HepG2 (cell line): Measurements from ENCODE around the gene ARL4C. TPM values are rescaled to one million over a fixed set of nuclear protein-coding genes. Genes with fewer than 3 reads are reported as not detected.

Experiments used
- DR1 ChIP-seq: sonication (generic); formaldehyde crosslinking; IDR thresholded peaks from 2 replicates; pipeline ENCODE4 v1.8.0; 2021; ENCODE audit warnings: mild to moderate bottlenecking, missing genetic modification reagents, inconsistent platforms
- HMGA1 ChIP-seq: sonication (generic); formaldehyde crosslinking; conservative IDR thresholded peaks from 2 replicates; pipeline ENCODE4 v1.4.0; 2020; ENCODE audit warnings: missing genetic modification reagents
- NFRKB ChIP-seq: fragments of 450-650 bp; IDR thresholded peaks from 2 replicates; pipeline ENCODE4 v1.6.1; 2017
- SAP130 ChIP-seq: IDR thresholded peaks from 2 replicates; pipeline ENCODE4 v1.6.1; 2016; ENCODE audit warnings: low read depth
- SRSF1 ChIP-seq: fragments of 200-400 bp; formaldehyde crosslinking; optimal IDR thresholded peaks from 2 replicates; pipeline ENCODE3; 2017; ENCODE audit warnings: mild to moderate bottlenecking, low read depth, low read length, moderate library complexity
- ZNF326 ChIP-seq: sonication (generic); formaldehyde crosslinking; IDR thresholded peaks from 2 replicates; pipeline ENCODE4 v1.4.0; 2020; ENCODE audit warnings: missing genetic modification reagents, borderline replicate concordance
- ZNF850 ChIP-seq: sonication (generic); formaldehyde crosslinking; conservative IDR thresholded peaks from 2 replicates; pipeline ENCODE4 v1.9.0; 2021; ENCODE audit warnings: mild to moderate bottlenecking, missing genetic modification reagents
- polyA plus RNA-seq, 8 experiments: library from polyadenylated mRNA; depleted of rRNA in 3 of 8; stranded (reverse) in 7 of 8; unstranded in 1 of 8; fragments of >200 nt; fragmentation: Illumina TruSeq in 4 of 8; extraction: Trizol in 4 of 8; gene quantifications; 2 replicates each; pipeline versions ENCODE4 v1.2.1 to v1.2.3, GENCODE V29; 2011 to 2016; ENCODE audit warnings: low read depth in 4 of 8, missing spikeins in 1 of 8, mixed read lengths in 1 of 8; ENCODE audit not compliant: insufficient read depth in 1 of 8
- total RNA-seq, 5 experiments: library from RNA; depleted of rRNA; stranded (reverse); fragments of >200 nt; fragmentation: Illumina TruSeq; extraction: Trizol; gene quantifications; 2 replicates each; pipeline ENCODE4 v1.2.3, GENCODE V29; 2016; ENCODE audit warnings: low read depth in 1 of 5
- TF ChIP-seq, protein P1 (sequence below): sonication (generic); formaldehyde crosslinking; IDR thresholded peaks from 2 replicates; pipeline ENCODE4 v1.4.0; 2020; ENCODE audit warnings: mild to moderate bottlenecking, missing genetic modification reagents
- TF ChIP-seq, protein P2 (sequence below): sonication (generic); formaldehyde crosslinking; IDR thresholded peaks from one replicate; pipeline ENCODE4 v1.5.1; 2020; ENCODE audit warnings: mild to moderate bottlenecking, missing genetic modification reagents; ENCODE audit errors: not compliant biosample characterization
- TF ChIP-seq, protein P3 (sequence below): sonication (generic); formaldehyde crosslinking; IDR thresholded peaks from 2 replicates; pipeline ENCODE4 v1.5.0; 2020; ENCODE audit warnings: missing genetic modification reagents

The ARL4C gene
- total and polyA plus RNA-seq, 2 of the 13 experiments (the other 11 are each of a cell fraction or from before 2014, with no cell fraction given): 0.07 to 0.15 TPM

DNA sequence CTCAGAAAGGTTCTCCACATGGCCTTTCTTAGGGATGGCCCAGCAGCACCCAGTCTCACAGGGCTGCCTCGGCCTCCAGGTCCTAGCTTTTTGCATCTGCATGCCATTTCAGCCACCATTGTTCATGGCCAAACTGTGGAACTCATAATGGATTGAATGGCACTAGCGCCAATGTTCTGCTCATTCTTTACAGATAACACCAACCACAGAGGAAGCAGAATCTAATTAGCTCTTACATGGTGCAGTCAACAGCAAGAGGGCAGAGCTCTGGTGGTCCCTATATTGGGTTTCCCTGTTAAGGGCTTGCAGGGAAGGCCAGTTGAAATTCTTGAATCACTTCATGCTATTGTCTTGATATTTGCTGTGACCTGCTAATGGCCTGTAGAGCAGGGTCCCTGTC lies 45.6 kb downstream of the ARL4C start (continued):
- TF ChIP-seq, protein P1, sequence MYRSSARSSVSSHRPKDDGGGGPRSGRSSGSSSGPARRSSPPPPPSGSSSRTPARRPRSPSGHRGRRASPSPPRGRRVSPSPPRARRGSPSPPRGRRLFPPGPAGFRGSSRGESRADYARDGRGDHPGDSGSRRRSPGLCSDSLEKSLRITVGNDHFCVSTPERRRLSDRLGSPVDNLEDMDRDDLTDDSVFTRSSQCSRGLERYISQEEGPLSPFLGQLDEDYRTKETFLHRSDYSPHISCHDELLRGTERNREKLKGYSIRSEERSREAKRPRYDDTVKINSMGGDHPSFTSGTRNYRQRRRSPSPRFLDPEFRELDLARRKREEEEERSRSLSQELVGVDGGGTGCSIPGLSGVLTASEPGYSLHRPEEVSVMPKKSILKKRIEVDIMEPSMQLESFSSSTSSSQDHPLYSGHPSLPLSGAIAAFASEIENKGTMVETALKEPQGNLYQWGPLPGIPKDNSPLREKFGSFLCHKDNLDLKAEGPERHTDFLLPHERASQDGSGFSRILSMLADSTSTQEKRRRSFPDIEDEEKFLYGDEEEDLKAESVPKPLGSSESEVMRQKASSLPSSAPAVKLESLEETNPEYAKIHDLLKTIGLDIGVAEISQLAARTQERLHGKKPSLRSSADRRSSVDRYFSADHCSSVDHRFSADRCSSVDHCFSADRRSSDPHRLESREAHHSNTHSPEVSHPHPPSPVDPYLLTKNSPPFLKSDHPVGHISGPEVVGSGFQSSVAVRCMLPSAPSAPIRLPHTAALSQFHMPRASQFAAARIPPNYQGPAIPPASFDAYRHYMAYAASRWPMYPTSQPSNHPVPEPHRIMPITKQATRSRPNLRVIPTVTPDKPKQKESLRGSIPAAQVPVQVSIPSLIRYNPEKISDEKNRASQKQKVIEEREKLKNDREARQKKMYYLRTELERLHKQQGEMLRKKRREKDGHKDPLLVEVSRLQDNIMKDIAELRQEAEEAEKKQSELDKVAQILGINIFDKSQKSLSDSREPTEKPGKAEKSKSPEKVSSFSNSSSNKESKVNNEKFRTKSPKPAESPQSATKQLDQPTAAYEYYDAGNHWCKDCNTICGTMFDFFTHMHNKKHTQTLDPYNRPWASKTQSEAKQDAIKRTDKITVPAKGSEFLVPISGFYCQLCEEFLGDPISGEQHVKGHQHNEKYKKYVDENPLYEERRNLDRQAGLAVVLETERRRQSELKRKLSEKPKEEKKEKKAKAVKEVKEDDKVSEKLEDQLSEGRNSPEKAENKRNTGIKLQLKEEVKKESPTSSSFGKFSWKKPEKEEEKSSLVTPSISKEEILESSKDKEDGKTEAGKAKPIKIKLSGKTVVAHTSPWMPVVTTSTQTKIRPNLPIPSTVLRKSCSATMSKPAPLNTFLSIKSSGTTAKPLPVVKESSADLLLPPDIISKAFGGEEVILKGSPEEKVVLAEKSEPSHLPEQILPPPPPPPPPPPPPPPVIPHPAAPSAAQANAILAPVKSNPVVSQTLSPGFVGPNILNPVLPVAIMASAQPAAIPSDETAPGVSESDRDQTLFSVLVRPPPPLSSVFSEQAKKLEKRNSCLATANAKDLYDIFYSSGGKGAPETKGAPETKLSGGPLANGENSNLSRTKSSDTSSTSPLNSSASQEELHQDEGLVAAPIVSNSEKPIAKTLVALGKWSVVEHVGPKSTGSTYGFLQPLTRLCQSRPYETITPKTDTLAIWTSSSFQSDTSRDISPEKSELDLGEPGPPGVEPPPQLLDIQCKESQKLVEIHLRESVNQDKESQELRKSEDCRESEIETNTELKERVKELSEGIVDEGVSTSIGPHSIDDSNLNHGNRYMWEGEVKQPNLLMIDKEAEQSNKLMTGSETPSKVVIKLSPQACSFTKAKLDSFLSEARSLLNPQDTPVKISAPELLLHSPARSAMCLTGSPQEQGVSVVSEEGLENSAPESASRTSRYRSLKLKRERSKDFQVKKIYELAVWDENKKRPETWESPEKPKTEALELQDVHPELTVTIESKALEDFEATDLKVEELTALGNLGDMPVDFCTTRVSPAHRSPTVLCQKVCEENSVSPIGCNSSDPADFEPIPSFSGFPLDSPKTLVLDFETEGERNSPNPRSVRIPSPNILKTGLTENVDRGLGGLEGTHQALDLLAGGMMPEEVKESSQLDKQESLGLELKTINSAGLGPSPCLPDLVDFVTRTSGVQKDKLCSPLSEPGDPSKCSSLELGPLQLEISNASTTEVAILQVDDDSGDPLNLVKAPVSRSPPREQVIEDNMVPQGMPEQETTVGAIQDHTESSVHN (CRISPR knock-in tag): no peak
- TF ChIP-seq DR1 (CRISPR knock-in tag): no peak
- TF ChIP-seq, protein P2, sequence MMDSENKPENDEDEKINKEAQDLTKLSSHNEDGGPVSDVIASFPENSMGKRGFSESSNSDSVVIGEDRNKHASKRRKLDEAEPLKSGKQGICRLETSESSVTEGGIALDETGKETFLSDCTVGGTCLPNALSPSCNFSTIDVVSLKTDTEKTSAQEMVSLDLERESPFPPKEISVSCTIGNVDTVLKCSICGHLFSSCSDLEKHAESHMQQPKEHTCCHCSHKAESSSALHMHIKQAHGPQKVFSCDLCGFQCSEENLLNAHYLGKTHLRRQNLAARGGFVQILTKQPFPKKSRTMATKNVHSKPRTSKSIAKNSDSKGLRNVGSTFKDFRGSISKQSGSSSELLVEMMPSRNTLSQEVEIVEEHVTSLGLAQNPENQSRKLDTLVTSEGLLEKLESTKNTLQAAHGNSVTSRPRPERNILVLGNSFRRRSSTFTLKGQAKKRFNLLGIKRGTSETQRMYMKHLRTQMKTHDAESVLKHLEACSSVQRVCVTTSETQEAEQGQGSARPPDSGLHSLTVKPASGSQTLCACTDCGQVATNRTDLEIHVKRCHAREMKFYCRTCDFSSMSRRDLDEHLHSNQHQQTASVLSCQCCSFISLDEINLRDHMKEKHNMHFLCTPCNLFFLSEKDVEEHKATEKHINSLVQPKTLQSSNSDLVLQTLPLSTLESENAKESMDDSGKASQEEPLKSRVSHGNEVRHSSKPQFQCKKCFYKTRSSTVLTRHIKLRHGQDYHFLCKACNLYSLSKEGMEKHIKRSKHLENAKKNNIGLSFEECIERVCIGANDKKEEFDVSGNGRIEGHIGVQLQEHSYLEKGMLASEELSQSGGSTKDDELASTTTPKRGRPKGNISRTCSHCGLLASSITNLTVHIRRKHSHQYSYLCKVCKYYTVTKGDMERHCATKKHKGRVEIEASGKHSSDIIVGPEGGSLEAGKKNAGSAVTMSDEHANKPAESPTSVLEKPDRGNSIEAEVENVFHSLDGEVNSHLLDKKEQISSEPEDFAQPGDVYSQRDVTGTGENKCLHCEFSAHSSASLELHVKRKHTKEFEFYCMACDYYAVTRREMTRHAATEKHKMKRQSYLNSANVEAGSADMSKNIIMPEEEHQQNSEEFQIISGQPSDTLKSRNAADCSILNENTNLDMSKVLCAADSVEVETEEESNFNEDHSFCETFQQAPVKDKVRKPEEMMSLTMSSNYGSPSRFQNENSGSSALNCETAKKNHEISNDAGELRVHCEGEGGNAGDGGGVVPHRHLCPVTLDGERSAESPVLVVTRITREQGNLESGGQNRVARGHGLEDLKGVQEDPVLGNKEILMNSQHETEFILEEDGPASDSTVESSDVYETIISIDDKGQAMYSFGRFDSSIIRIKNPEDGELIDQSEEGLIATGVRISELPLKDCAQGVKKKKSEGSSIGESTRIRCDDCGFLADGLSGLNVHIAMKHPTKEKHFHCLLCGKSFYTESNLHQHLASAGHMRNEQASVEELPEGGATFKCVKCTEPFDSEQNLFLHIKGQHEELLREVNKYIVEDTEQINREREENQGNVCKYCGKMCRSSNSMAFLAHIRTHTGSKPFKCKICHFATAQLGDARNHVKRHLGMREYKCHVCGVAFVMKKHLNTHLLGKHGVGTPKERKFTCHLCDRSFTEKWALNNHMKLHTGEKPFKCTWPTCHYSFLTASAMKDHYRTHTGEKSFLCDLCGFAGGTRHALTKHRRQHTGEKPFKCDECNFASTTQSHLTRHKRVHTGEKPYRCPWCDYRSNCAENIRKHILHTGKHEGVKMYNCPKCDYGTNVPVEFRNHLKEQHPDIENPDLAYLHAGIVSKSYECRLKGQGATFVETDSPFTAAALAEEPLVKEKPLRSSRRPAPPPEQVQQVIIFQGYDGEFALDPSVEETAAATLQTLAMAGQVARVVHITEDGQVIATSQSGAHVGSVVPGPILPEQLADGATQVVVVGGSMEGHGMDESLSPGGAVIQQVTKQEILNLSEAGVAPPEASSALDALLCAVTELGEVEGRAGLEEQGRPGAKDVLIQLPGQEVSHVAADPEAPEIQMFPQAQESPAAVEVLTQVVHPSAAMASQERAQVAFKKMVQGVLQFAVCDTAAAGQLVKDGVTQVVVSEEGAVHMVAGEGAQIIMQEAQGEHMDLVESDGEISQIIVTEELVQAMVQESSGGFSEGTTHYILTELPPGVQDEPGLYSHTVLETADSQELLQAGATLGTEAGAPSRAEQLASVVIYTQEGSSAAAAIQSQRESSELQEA (CRISPR knock-in tag): no peak
- TF ChIP-seq SRSF1: no peak
- no peak for TF ChIP-seq HMGA1
- no peak for TF ChIP-seq ZNF326 (CRISPR knock-in tag)
- TF ChIP-seq NFRKB: no peak
- TF ChIP-seq, protein P3, sequence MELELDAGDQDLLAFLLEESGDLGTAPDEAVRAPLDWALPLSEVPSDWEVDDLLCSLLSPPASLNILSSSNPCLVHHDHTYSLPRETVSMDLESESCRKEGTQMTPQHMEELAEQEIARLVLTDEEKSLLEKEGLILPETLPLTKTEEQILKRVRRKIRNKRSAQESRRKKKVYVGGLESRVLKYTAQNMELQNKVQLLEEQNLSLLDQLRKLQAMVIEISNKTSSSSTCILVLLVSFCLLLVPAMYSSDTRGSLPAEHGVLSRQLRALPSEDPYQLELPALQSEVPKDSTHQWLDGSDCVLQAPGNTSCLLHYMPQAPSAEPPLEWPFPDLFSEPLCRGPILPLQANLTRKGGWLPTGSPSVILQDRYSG (CRISPR knock-in tag): no peak
- TF ChIP-seq SAP130: no peak
- no peak for TF ChIP-seq ZNF850 (CRISPR knock-in tag)
- TF ChIP-seq, all 625 proteins: peak for 0
